CD4-positive, alpha-beta T cell (primary cell): ENCODE results near the gene CMSS1. TPM values are rescaled to one million over a fixed set of nuclear protein-coding genes. Genes with fewer than 3 reads are reported as not detected.

Experiments
- ATAC-seq: fragments of 200-7000 bp; cut with Tn5 transposase; one replicate; pipeline ENCODE4 v1.10.0; 2022; ENCODE audit warnings: mild to moderate bottlenecking; ENCODE audit not compliant: poor library complexity
- CTCF ChIA-PET: fragments of 350-600 bp; sonication (Branson Sonifier 250); formaldehyde crosslinking; loops from one replicate; lab custom pipeline; 2021; ENCODE audit warnings: antibody characterized with exemption, inconsistent platforms; lab: Charles Lee
- POLR2A ChIA-PET: fragments of 350-600 bp; sonication (Branson Sonifier 250); formaldehyde crosslinking; loops from one replicate; lab custom pipeline; 2021; ENCODE audit warnings: antibody characterized with exemption, inconsistent platforms; lab: Charles Lee
- DNase-seq, 14 experiments: peaks; one replicate each; pipeline ENCODE4 v3.0.0-alpha.2; 2013 to 2020; ENCODE audit warnings: mixed read lengths in 2 of 14
- H3K27ac ChIP-seq, 2 donors: one replicate each; pipeline versions ENCODE4 v1.5.1 to v1.7.0; 2013; ENCODE audit warnings: low read length in 2 of 2, low read depth in 1 of 2, mild to moderate bottlenecking in 1 of 2
- H3K27me3 ChIP-seq, 2 experiments: 1 replicate in 1 of 2; 2 replicates in 1 of 2; pipeline versions ENCODE4 v1.6.1 to v1.7.0; 2013; ENCODE audit warnings: low read length in 2 of 2, control low read depth in 1 of 2, mild to moderate bottlenecking in 1 of 2, moderate library complexity in 1 of 2; ENCODE audit not compliant: insufficient read depth in 2 of 2, control insufficient read depth in 1 of 2
- H3K36me3 ChIP-seq: one replicate; pipeline ENCODE4 v1.6.1; 2013; ENCODE audit warnings: low read length, control low read depth; ENCODE audit not compliant: insufficient read depth
- H3K4me1 ChIP-seq: one replicate; pipeline ENCODE4 v1.6.1; 2013; ENCODE audit warnings: low read length, control low read depth; ENCODE audit not compliant: insufficient read depth
- H3K4me3 ChIP-seq: one replicate; pipeline ENCODE4 v1.5.1; 2013; ENCODE audit warnings: mild to moderate bottlenecking, low read length, moderate library complexity
- H3K9me3 ChIP-seq, 2 experiments: 1 replicate in 1 of 2; 2 replicates in 1 of 2; pipeline versions ENCODE4 v1.6.1 to v1.7.0; 2013; ENCODE audit warnings: low read length in 2 of 2, mild to moderate bottlenecking in 2 of 2, control low read depth in 1 of 2, moderate library complexity in 1 of 2; ENCODE audit not compliant: control insufficient read depth in 1 of 2, insufficient read depth in 1 of 2
- H3K27ac Mint-ChIP-seq: one replicate; pipeline ENCODE4 v1.8.0; 2020; ENCODE audit warnings: mixed read lengths
- H3K27me3 Mint-ChIP-seq: one replicate; pipeline ENCODE4 v1.8.0; 2021; ENCODE audit warnings: mixed read lengths
- H3K36me3 Mint-ChIP-seq: one replicate; pipeline ENCODE4 v1.8.0; 2021; ENCODE audit warnings: low read depth, mixed read lengths
- H3K4me1 Mint-ChIP-seq: one replicate; pipeline ENCODE4 v1.8.0; 2021; ENCODE audit warnings: low read depth, mixed read lengths
- H3K4me3 Mint-ChIP-seq: one replicate; pipeline ENCODE4 v1.8.0; 2020; ENCODE audit warnings: mild to moderate bottlenecking, mixed read lengths
- H3K9me3 Mint-ChIP-seq: one replicate; pipeline ENCODE4 v1.8.0; 2020; ENCODE audit warnings: mixed read lengths
- intact Hi-C, 2 experiments: fragments of 100-400 bp; cut with DNase I in 1 of 2; cut with micrococcal nuclease in 1 of 2; formaldehyde crosslinking; loops; one replicate each; pipeline versions ENCODE4 v1.15.1 to v1.9.0; 2023 to 2025; cut with DNase I, micrococcal nuclease
- total RNA-seq, 174 experiments: library from RNA in 2 of 174; stranded (reverse) in 2 of 174; gene quantifications; one replicate each; pipeline ENCODE4 v1.2.3 and lab custom pipeline; 2021 to 2026
- TF ChIP-seq, protein P1 (sequence below): fragments of 200-600 bp; IDR thresholded peaks from one replicate; pipeline ENCODE4 v1.8.0; 2022; ENCODE audit warnings: antibody characterized with exemption, mild to moderate bottlenecking

The CMSS1 gene
- total RNA-seq, 2 experiments from 2014 or later: 12.2 TPM

DNA sequence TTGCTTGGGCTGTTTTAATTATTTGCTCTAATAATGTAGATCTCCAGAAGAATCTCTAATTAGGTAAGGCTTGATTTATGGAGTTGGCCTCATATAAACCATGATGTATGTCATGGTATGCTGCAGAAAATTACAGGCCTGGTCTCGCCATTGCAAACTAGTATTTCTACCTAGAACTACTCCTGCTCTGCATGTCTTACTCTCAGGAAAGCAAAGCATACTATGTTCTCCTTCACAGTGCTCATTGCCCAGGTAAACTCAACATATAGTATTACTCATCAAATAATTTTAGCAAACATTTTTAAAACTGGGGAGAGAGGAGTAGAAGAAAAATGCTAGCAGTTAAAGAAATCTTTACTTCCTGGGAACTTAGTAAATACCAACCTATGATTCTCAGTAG, 205.9 kb downstream of the CMSS1 start:
- H3K4me3 Mint-ChIP-seq: no peak overlapping the region
- Histone ChIP-seq H3K4me1 (no peaks in the 10 kb centered on the region), H3K9me3 (no peaks in the 10 kb centered on the region), H3K36me3 (no peaks in the 10 kb centered on the region), H3K27ac (no peak overlapping the region), H3K27me3 (no peaks in the 10 kb centered on the region), H3K4me3 (no peak overlapping the region)
- no peak overlapping the region for H3K27ac Mint-ChIP-seq
- H3K36me3 Mint-ChIP-seq: peaks cover 6% of the 10 kb centered on the region
- intact Hi-C loops: no loop called here
- CTCF ChIA-PET: no interaction called here
- TF ChIP-seq, protein P1, sequence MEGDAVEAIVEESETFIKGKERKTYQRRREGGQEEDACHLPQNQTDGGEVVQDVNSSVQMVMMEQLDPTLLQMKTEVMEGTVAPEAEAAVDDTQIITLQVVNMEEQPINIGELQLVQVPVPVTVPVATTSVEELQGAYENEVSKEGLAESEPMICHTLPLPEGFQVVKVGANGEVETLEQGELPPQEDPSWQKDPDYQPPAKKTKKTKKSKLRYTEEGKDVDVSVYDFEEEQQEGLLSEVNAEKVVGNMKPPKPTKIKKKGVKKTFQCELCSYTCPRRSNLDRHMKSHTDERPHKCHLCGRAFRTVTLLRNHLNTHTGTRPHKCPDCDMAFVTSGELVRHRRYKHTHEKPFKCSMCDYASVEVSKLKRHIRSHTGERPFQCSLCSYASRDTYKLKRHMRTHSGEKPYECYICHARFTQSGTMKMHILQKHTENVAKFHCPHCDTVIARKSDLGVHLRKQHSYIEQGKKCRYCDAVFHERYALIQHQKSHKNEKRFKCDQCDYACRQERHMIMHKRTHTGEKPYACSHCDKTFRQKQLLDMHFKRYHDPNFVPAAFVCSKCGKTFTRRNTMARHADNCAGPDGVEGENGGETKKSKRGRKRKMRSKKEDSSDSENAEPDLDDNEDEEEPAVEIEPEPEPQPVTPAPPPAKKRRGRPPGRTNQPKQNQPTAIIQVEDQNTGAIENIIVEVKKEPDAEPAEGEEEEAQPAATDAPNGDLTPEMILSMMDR: no peak
- no peaks in the 10 kb centered on the region for H3K9me3 Mint-ChIP-seq
- no peaks in the 10 kb centered on the region for H3K4me1 Mint-ChIP-seq
- DNase-seq (no peak), ATAC-seq (no peak)
- H3K27me3 Mint-ChIP-seq: no peaks in the 10 kb centered on the region
- POLR2A ChIA-PET: no interaction called here

DNA sequence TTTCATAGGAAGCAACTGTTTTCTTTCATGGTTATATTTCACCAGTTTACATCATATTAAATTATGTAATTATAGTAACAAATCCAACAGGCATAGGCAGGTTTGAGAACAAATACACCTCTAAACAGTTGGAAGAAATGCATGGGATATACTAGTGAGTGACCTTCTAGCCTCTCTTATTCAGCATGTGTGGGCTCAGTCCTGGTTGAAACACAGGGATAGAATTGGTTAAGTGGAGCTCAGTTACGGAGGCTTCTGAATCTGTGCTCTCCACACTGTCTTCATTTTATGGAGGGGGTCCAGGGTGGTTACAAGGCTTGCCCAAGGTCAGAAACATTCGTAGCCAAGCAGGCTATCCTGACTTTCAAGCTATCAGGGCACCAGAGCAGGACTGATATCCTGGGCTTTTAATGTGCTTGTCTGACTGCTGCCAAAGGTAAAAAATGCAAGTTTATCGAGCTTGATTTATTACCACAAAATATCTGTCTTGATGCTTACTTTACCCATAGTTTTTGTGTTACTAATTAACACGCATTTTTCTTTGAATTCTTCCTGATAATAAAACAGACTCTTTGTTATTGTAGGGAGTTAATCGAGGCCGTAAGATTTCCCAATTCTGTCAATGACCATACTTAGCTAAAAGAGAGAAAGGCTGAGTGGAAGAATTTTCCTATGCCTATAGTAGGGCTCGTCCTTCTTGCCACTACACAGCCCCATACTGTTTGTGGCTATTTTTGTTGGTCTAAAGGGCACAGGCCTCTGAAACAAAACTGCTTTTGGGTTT, 207.1 kb downstream of the CMSS1 start:
- no peak overlapping the region for H3K4me3 Mint-ChIP-seq
- intact Hi-C loops: no loop called here
- CTCF ChIA-PET: no interaction called here
- POLR2A ChIA-PET: no interaction called here
- DNase-seq (no peak), ATAC-seq (no peak)
- no peaks in the 10 kb centered on the region for H3K4me1 Mint-ChIP-seq
- H3K36me3 Mint-ChIP-seq: peaks cover 6% of the 10 kb centered on the region
- Histone ChIP-seq H3K4me3 (no peak overlapping the region), H3K9me3 (no peaks in the 10 kb centered on the region), H3K27me3 (no peaks in the 10 kb centered on the region), H3K36me3 (no peaks in the 10 kb centered on the region), H3K27ac (no peak overlapping the region), H3K4me1 (no peaks in the 10 kb centered on the region)
- no peak overlapping the region for H3K27ac Mint-ChIP-seq
- H3K27me3 Mint-ChIP-seq: no peaks in the 10 kb centered on the region
- H3K9me3 Mint-ChIP-seq: no peaks in the 10 kb centered on the region
- TF ChIP-seq, protein P1: no peak

DNA sequence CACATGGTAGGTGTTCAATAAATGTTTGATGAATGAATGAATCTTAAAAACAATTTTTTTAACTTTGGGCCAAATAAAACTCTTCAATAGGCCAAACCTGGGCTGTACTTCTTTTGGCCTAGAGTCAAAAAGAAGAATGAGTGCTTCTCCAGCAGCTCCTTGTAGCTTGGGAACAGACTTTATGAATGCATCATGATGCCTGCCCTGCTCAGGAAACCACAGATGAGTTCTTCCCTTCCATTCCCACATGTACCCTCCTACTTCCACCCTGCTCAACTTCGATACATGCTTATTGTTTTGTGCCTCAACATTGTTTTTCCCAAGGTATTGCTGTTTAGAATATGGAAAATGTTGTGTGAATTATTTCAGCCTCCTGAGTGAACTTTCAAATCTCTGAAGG, 209.7 kb downstream of the CMSS1 start:
- no peak overlapping the region for H3K4me3 ChIP-seq
- H3K4me3 Mint-ChIP-seq: no peak overlapping the region
- POLR2A ChIA-PET: no interaction called here
- intact Hi-C loops: no loop called here
- ATAC-seq: no peak
- no peaks in the 10 kb centered on the region for H3K9me3 ChIP-seq
- no peaks in the 10 kb centered on the region for H3K9me3 Mint-ChIP-seq
- H3K36me3 Mint-ChIP-seq: peaks cover 6% of the 10 kb centered on the region
- H3K27ac Mint-ChIP-seq: no peak overlapping the region
- DNase-seq: no peak
- CTCF ChIA-PET: no interaction called here
- no peaks in the 10 kb centered on the region for H3K4me1 Mint-ChIP-seq
- no peaks in the 10 kb centered on the region for H3K36me3 ChIP-seq
- TF ChIP-seq, protein P1: no peak
- no peak overlapping the region for H3K27ac ChIP-seq
- no peaks in the 10 kb centered on the region for H3K27me3 ChIP-seq
- no peaks in the 10 kb centered on the region for H3K27me3 Mint-ChIP-seq
- no peaks in the 10 kb centered on the region for H3K4me1 ChIP-seq
